ENCODE results near the gene USP6NL.

USP6NL gene

DNA sequence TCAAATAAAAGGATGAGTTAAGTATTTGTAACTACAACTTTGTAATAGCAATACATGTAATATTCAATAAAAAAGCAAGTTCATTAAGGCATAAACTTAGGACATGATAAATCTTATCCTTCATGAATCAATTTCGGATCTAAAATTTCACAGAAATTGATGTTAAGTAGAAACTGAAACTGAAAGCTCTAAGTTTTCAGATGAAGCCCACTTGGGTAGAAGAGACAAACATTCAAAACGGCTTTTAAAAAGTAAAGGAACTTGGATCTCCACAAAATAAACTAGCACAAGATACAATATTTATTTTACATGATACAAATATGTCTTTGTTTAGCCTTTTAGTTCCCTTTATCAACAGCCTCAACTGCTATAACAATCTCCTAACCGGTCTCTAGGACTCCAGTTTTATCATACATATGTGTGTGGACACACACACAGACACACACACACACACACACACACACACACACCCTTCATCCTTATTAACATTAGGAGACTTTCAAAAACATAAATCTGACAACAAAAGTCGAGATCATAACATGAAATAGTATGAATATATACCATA, 83.7 kb downstream of the USP6NL start:
- TF ChIP-seq FOXP2 (optimal IDR thresholded peaks at IDR 0.05; ENCODE audit: borderline replicate concordance, extremely low read depth, extremely low read length, insufficient read depth): no peak

DNA sequence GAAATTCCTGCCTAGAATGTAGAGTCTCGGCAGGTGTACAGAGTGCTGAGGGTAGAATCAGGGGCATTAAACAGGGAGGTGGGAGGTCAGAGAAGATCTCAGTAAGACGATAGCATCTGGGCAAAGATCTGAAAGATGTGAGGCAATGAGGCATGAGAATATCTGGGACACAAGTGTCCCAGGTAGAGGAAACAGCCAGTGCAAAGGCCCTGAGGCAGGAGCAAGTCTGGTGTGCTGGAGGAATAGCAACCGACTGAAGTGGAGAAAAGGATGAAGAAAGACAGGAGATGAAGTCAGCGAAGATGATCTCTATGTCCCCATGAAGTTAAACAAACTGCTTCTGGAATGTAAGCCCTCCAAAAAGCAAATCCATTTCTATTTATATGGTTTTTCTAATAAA, 84.4 kb downstream of the USP6NL start:
- no peak for TF ChIP-seq TAF1 (IDR thresholded peaks at IDR 0.05; ENCODE audit: borderline replicate concordance, insufficient read depth, low read length)
- no peak for TF ChIP-seq POLR2AphosphoS5 (IDR thresholded peaks at IDR 0.05; ENCODE audit: low read depth, low read length)
- no peak for TF ChIP-seq FOXP2 (optimal IDR thresholded peaks at IDR 0.05; ENCODE audit: borderline replicate concordance, extremely low read depth, extremely low read length, insufficient read depth)
- TF ChIP-seq, protein P1, sequence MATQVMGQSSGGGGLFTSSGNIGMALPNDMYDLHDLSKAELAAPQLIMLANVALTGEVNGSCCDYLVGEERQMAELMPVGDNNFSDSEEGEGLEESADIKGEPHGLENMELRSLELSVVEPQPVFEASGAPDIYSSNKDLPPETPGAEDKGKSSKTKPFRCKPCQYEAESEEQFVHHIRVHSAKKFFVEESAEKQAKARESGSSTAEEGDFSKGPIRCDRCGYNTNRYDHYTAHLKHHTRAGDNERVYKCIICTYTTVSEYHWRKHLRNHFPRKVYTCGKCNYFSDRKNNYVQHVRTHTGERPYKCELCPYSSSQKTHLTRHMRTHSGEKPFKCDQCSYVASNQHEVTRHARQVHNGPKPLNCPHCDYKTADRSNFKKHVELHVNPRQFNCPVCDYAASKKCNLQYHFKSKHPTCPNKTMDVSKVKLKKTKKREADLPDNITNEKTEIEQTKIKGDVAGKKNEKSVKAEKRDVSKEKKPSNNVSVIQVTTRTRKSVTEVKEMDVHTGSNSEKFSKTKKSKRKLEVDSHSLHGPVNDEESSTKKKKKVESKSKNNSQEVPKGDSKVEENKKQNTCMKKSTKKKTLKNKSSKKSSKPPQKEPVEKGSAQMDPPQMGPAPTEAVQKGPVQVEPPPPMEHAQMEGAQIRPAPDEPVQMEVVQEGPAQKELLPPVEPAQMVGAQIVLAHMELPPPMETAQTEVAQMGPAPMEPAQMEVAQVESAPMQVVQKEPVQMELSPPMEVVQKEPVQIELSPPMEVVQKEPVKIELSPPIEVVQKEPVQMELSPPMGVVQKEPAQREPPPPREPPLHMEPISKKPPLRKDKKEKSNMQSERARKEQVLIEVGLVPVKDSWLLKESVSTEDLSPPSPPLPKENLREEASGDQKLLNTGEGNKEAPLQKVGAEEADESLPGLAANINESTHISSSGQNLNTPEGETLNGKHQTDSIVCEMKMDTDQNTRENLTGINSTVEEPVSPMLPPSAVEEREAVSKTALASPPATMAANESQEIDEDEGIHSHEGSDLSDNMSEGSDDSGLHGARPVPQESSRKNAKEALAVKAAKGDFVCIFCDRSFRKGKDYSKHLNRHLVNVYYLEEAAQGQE (IDR thresholded peaks at IDR 0.05; ENCODE audit: insufficient read depth in 1 of 2, low read depth in 2 of 2, low read length in 2 of 2): no peak
- no peak for TF ChIP-seq SIN3A (IDR thresholded peaks at IDR 0.05; ENCODE audit: borderline replicate concordance, insufficient read depth, low read length)

- no peak for TF ChIP-seq SIN3A (IDR thresholded peaks at IDR 0.05; ENCODE audit: borderline replicate concordance, insufficient read depth, low read length)
- TF ChIP-seq POLR2AphosphoS5 (IDR thresholded peaks at IDR 0.05; ENCODE audit: low read depth, low read length): no peak
- no peak for TF ChIP-seq FOXP2 (optimal IDR thresholded peaks at IDR 0.05; ENCODE audit: borderline replicate concordance, extremely low read depth, extremely low read length, insufficient read depth)
These were observed 85.9 kb downstream of the USP6NL start for GRCh38 chr10:11525503-11525902.

DNA sequence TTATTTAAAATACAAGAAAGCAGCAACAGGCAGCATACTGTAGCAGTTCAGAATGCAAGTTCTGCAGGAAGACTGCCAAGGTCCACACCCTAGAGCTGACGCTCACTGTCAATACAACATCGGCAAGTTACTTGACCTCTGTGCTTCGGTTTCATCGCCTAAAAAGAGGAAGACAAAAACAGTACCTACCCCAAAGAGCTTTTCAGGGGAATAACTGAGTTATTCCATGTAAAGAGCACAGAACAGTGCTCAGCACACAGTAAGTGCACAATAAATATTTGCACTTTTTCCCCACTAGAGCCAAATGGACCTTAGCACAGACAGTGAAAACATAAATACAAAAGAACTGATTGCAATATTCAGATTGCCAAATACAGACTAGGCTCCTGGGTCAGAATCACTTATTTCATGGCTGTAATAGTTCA, 88.6 kb downstream of the USP6NL start:
- TF ChIP-seq, protein P1 (IDR thresholded peaks at IDR 0.05; ENCODE audit: insufficient read depth in 1 of 2, low read depth in 2 of 2, low read length in 2 of 2): no peak
- TF ChIP-seq POLR2AphosphoS5 (IDR thresholded peaks at IDR 0.05; ENCODE audit: low read depth, low read length) (no peak), TAF1 (IDR thresholded peaks at IDR 0.05; ENCODE audit: borderline replicate concordance, insufficient read depth, low read length) (no peak), FOXP2 (optimal IDR thresholded peaks at IDR 0.05; ENCODE audit: borderline replicate concordance, extremely low read depth, extremely low read length, insufficient read depth) (no peak), SIN3A (IDR thresholded peaks at IDR 0.05; ENCODE audit: borderline replicate concordance, insufficient read depth, low read length) (no peak)

GRCh38 chr10:11521860-11522259, 89.6 kb downstream of the USP6NL start:
- no peak for TF ChIP-seq TAF1 (IDR thresholded peaks at IDR 0.05; ENCODE audit: borderline replicate concordance, insufficient read depth, low read length)
- TF ChIP-seq SIN3A (IDR thresholded peaks at IDR 0.05; ENCODE audit: borderline replicate concordance, insufficient read depth, low read length): no peak
- TF ChIP-seq, protein P1 (IDR thresholded peaks at IDR 0.05; ENCODE audit: insufficient read depth in 1 of 2, low read depth in 2 of 2, low read length in 2 of 2): no peak
- no peak for TF ChIP-seq FOXP2 (optimal IDR thresholded peaks at IDR 0.05; ENCODE audit: borderline replicate concordance, extremely low read depth, extremely low read length, insufficient read depth)

GRCh38 chr10:11520892-11521291, 90.6 kb downstream of the USP6NL start:
- TF ChIP-seq POLR2AphosphoS5 (IDR thresholded peaks at IDR 0.05; ENCODE audit: low read depth, low read length): no peak
- no peak for TF ChIP-seq FOXP2 (optimal IDR thresholded peaks at IDR 0.05; ENCODE audit: borderline replicate concordance, extremely low read depth, extremely low read length, insufficient read depth)
- TF ChIP-seq, protein P1 (IDR thresholded peaks at IDR 0.05; ENCODE audit: insufficient read depth in 1 of 2, low read depth in 2 of 2, low read length in 2 of 2): no peak
- TF ChIP-seq SIN3A (IDR thresholded peaks at IDR 0.05; ENCODE audit: borderline replicate concordance, insufficient read depth, low read length): no peak
- TF ChIP-seq TAF1 (IDR thresholded peaks at IDR 0.05; ENCODE audit: borderline replicate concordance, insufficient read depth, low read length): no peak

Data from PFSK-1 (cell line).